A172 (cell line): ENCODE results near the gene TICRR. TPM values are rescaled to one million over a fixed set of nuclear protein-coding genes. Genes with fewer than 3 reads are reported as not detected.

Experiments used
- DNase-seq: peaks from one replicate; pipeline ENCODE4 v3.0.0-alpha.2; 2015; ENCODE audit warnings: low spot score
- total RNA-seq: library from RNA; depleted of rRNA; stranded (reverse); fragments of >200 nt; shearing (Covaris generic); gene quantifications from 2 replicates; pipeline ENCODE4 v1.2.3, GENCODE V29; 2014; rRNA removed

Gene TICRR
- total RNA-seq, 1 experiment from 2014 or later = 6.4 TPM

DNA sequence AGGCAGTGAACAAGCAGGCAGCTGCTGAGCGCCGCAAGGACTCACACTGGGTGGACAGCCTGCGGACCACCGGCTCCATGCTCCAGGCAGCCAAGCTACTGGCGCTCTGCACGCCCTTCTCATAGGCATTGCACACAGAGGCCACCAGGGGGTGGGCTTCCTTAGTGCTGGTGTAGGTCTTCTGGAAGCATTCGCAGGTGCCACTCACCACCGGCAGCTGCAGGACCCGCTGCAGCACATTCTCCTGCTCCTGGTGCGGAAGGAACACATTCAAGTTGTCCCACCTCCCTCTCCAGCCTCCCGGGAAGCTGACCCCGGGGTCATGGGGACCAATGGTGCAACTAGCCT is 97.9 kb downstream of the TICRR start:
- no peak for DNase-seq

DNA sequence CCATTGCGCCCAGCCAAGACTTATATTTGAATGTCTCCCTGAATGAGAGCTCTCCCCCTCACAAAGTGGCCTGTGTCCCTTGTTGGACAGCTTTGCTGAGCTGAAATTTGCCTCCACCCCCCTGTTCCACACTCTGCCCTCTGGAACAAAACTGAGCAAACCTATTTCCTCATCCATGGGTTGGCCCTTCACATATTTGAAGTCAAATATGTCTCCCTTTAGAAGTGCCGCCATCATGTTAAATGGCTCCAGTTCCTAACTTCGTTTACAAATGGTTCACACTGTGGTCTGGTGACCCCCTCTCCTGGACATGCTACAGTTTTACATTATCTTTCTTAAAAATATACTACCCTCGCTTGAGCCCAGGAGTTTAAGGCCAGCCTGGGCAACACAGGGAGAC is 99.3 kb downstream of the TICRR start:
- DNase-seq = no peak

DNA sequence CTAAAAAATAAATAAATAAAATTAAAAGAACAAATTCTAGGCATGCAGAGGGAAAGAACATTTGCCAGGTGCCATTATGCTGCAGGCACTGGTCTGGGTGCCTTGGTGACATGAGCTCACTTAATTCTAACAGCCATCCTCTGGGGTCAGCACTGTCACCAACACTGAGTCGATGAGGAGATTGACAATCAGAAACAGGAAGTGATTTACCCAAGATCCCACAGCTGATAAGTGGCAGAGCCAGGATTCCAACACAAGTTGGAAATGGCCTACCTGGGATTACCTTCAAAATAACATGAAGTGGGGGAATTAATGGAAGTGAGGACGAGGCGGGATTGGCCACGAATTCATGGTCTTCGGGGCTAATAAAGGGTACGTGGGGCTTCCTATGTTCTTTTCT is 100.3 kb downstream of the TICRR start:
- no peak for DNase-seq

DNA sequence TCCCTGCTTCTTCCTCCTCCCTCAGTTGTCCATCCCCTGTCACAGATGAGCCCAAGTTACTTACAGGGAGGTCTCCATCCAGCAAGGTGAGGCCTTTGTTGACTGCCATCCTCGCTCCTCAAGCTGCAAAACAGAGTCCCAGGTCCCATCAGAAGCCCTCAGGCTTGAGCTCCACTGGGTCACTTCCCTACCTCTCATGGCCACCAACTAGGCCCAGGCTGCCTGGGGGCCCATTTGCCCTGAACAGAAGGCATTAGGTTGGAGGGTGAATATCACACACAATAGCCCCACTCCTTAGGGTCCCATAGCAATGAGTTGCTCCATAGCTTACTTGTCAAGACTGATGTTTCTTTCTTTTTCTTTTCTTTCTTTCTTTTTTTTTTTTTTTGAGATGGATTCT is 102.1 kb downstream of the TICRR start:
- DNase-seq = no peak

Other genes with a start within 250 kb of the TICRR start
- 40.2 and 46.5 TPM in 2 replicates for gene POLG, start 240.6 kb upstream of the TICRR start, total RNA-seq
- not detected in 2 replicates for gene RHCG, start 78.9 kb upstream of the TICRR start, total RNA-seq
- gene KIF7, start 80.0 kb downstream of the TICRR start, total RNA-seq = 0.88 and 1.3 TPM in 2 replicates
- gene PLIN1, start 103.9 kb downstream of the TICRR start, total RNA-seq = not detected in 2 replicates
- gene PEX11A, start 115.3 kb downstream of the TICRR start, total RNA-seq = 6.3 and 7.2 TPM in 2 replicates
- gene WDR93, start 115.3 kb downstream of the TICRR start, total RNA-seq = 0.17 TPM in 1 of 2 replicates, not detected in the other
- gene MESP1, start 175.8 kb downstream of the TICRR start, total RNA-seq = 0.89 and 1.5 TPM in 2 replicates
- not detected in 2 replicates for gene MESP2, start 200.9 kb downstream of the TICRR start, total RNA-seq
- 1.7 and 3.6 TPM in 2 replicates for gene ANPEP, start 239.4 kb downstream of the TICRR start, total RNA-seq